PC-9 (cell line): ENCODE results near the gene NRG3. TPM values are rescaled to one million over a fixed set of nuclear protein-coding genes. Genes with fewer than 3 reads are reported as not detected.

Source experiments
- BruUV-seq: library from RNA; stranded (reverse); fragments of 400-500 nt; replicated peaks from 2 replicates; lab custom pipeline; 2021; lab: Mats Ljungman, UMichigan
- CTCF ChIA-PET: fragments of 300-600 bp; sonication (Branson Sonifier 250); formaldehyde crosslinking; loops from one replicate; lab custom pipeline; 2022; ENCODE audit warnings: antibody characterized with exemption; lab: Charles Lee
- POLR2A ChIA-PET: fragments of 300-600 bp; sonication (Branson Sonifier 250); formaldehyde crosslinking; loops from one replicate; lab custom pipeline; 2022; ENCODE audit warnings: antibody characterized with exemption; ENCODE audit not compliant: unreplicated experiment; lab: Charles Lee
- DNase-seq, 2 experiments: peaks; one replicate each; pipeline versions ENCODE4 v3.0.0 to v3.0.0-alpha.2; 2015 to 2022; ENCODE audit warnings: mixed read lengths in 1 of 2
- H2AFZ ChIP-seq: fragments of 200-600 bp; sonication (generic); 2 replicates; pipeline ENCODE4 v1.8.1; 2017; ENCODE audit warnings: antibody characterized with exemption
- H3F3A ChIP-seq: fragments of 200-600 bp; sonication (generic); 2 replicates; pipeline ENCODE4 v1.8.1; 2017; ENCODE audit warnings: antibody characterized with exemption, mild to moderate bottlenecking, low read depth; ENCODE audit not compliant: insufficient read depth
- H3K27ac ChIP-seq: fragments of 200-600 bp; sonication (generic); 2 replicates; pipeline ENCODE4 v1.6.1; 2016; ENCODE audit warnings: mixed run types
- H3K27me3 ChIP-seq: fragments of 200-600 bp; sonication (generic); 2 replicates; pipeline ENCODE4 v1.6.1; 2016; ENCODE audit warnings: low read depth, mixed run types; ENCODE audit not compliant: insufficient read depth
- H3K36me3 ChIP-seq: fragments of 200-600 bp; sonication (generic); 2 replicates; pipeline ENCODE4 v1.6.1; 2016; ENCODE audit warnings: low read depth, mixed run types
- H3K4me1 ChIP-seq: fragments of 200-600 bp; sonication (generic); replicated peaks from 2 replicates; pipeline ENCODE4 v1.6.1; 2016; ENCODE audit warnings: mixed run types; ENCODE audit not compliant: insufficient read depth
- H3K4me2 ChIP-seq: fragments of 200-600 bp; sonication (generic); 2 replicates; pipeline ENCODE4 v1.6.1; 2017; ENCODE audit warnings: mixed run types
- H3K4me3 ChIP-seq: fragments of 200-600 bp; sonication (generic); 2 replicates; pipeline ENCODE4 v1.6.1; 2016; ENCODE audit warnings: mixed run types
- H3K79me2 ChIP-seq: fragments of 200-600 bp; sonication (generic); 2 replicates; pipeline ENCODE4 v1.6.1; 2017; ENCODE audit warnings: low read depth, mixed run types
- H3K9me2 ChIP-seq: fragments of 200-600 bp; sonication (generic); 2 replicates; pipeline ENCODE4 v1.8.1; 2017; ENCODE audit warnings: mild to moderate bottlenecking; ENCODE audit not compliant: insufficient read depth
- H3K9me3 ChIP-seq: fragments of 200-600 bp; sonication (generic); 2 replicates; pipeline ENCODE4 v1.8.1; 2016; ENCODE audit warnings: low read depth; ENCODE audit not compliant: insufficient read depth
- H4K20me1 ChIP-seq: fragments of 200-600 bp; sonication (generic); 2 replicates; pipeline ENCODE4 v1.8.1; 2017; ENCODE audit not compliant: insufficient read depth
- EZH2 ChIP-seq: fragments of 200-600 bp; sonication (generic); IDR thresholded peaks from 2 replicates; pipeline ENCODE4 v1.8.0; 2017; ENCODE audit warnings: antibody characterized with exemption, low read depth
- intact Hi-C: fragments of 100-400 bp; cut with micrococcal nuclease; formaldehyde crosslinking; loops from one replicate; pipeline ENCODE4 v1.10.0; 2022; ENCODE audit not compliant: unreplicated experiment
- total RNA-seq: library from RNA; stranded (reverse); gene quantifications from 2 replicates; pipeline ENCODE4 v1.2.3, GENCODE V29; 2021
- TF ChIP-seq, protein P1 (sequence below): fragments of 200-600 bp; sonication (generic); conservative IDR thresholded peaks from 2 replicates; pipeline ENCODE4 v1.6.1; 2017; ENCODE audit warnings: mixed run types, antibody characterized with exemption, mild to moderate bottlenecking, moderate library complexity

NRG3 gene
- total RNA-seq, 1 experiment from 2014 or later, result not detected

DNA sequence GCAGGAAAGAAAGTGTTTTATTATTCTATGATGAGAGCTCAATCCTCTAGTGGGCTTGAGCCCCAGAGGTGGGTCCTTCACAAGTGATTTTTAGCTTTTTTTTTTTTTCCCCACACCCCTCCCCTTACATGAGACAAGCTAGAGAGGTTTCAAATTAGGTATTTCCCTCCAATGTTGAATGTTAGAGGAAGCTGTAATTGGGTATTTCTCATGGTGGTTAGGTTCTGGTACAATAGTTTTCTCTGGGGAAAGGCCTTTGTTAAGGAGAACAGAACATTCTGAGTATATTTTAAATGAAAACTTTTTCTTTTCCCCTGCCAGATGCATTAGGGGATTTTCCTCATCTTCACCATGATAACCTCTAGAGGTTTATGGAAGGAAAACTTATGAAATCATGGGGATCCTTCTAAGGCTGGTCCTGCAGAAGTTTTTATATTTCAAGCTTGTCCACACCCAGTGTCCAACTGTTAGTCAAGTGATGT, 1039.7 kb downstream of the NRG3 start:
- DNase-seq, result no peak
- ChIA-PET POLR2A (no interaction called here), CTCF (no interaction called here)
- Histone ChIP-seq H3K9me2 (no peaks in the 10 kb centered on the region; the same call in 1 of the 2 replicates), H3K79me2 (no peaks in the 10 kb centered on the region), H3K27ac (no peak overlapping the region), H2AFZ (no peak overlapping the region), H3K27me3 (no peaks in the 10 kb centered on the region), H4K20me1 (no peaks in the 10 kb centered on the region), H3K4me3 (no peak overlapping the region), H3K36me3 (no peaks in the 10 kb centered on the region), H3K9me3 (no peaks in the 10 kb centered on the region), H3K4me2 (no peak overlapping the region), H3K4me1 (no peaks in the 10 kb centered on the region), H3F3A (no peaks in the 10 kb centered on the region)
- no TSS peak for BruUV-seq
- intact Hi-C loops, result no loop called here
- TF ChIP-seq, protein P1, sequence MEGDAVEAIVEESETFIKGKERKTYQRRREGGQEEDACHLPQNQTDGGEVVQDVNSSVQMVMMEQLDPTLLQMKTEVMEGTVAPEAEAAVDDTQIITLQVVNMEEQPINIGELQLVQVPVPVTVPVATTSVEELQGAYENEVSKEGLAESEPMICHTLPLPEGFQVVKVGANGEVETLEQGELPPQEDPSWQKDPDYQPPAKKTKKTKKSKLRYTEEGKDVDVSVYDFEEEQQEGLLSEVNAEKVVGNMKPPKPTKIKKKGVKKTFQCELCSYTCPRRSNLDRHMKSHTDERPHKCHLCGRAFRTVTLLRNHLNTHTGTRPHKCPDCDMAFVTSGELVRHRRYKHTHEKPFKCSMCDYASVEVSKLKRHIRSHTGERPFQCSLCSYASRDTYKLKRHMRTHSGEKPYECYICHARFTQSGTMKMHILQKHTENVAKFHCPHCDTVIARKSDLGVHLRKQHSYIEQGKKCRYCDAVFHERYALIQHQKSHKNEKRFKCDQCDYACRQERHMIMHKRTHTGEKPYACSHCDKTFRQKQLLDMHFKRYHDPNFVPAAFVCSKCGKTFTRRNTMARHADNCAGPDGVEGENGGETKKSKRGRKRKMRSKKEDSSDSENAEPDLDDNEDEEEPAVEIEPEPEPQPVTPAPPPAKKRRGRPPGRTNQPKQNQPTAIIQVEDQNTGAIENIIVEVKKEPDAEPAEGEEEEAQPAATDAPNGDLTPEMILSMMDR, result no peak
- TF ChIP-seq EZH2, result no peak

DNA sequence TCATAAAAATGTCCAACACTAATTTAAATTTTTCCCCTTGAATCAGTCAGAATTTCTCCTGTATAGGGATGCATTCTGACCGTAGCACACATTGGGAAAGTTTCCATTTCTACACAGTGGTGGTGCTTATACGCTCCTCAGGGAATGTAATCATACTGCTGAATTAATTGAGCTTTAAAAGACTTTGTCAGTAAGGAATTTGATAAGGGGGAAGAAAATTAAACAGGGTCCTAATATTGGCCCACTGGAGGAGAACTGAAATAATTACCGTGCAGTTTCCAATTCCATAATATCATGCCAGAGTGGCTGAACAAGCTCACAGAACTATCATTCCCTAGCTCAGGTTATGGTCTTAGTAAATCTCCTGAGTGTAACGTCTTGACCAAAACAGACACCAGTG, 1041.9 kb downstream of the NRG3 start:
- intact Hi-C loops, result no loop called here
- POLR2A ChIA-PET, result no interaction called here
- CTCF ChIA-PET, result no interaction called here
- Histone ChIP-seq H3K27ac (no peak overlapping the region), H2AFZ (no peak overlapping the region), H3K4me3 (no peak overlapping the region), H3K4me2 (no peak overlapping the region), H3K36me3 (no peaks in the 10 kb centered on the region), H4K20me1 (no peaks in the 10 kb centered on the region), H3K4me1 (no peaks in the 10 kb centered on the region), H3F3A (no peaks in the 10 kb centered on the region), H3K79me2 (no peaks in the 10 kb centered on the region), H3K9me3 (no peaks in the 10 kb centered on the region), H3K9me2 (no peaks in the 10 kb centered on the region), H3K27me3 (no peaks in the 10 kb centered on the region)
- TF ChIP-seq EZH2, result no peak
- TF ChIP-seq, protein P1, result no peak
- no peak for DNase-seq
- no TSS peak for BruUV-seq

DNA sequence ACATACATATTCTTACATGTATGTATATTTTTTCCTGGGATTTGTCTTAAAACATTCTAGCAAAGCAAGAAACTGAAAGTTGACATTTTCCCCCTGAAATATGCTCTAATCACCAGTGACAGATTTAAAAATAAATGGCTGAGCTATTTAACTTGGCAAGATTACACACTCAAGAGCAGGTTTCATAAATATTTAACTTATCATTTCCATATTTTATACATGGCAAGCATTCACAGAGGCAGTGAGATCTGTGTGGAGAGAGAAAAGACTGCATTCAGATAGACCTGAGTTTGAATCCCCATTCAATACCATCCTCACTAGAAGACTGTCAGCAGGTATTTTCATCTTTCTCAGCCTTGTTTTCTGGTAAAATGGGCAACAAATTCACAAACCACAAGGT, 1043.0 kb downstream of the NRG3 start:
- H3K4me3 ChIP-seq, result no peak overlapping the region
- H3K27me3 ChIP-seq, result no peaks in the 10 kb centered on the region
- no peaks in the 10 kb centered on the region for H3F3A ChIP-seq
- ChIA-PET CTCF (no interaction called here), POLR2A (no interaction called here)
- no peak for TF ChIP-seq EZH2
- TF ChIP-seq, protein P1, result no peak
- no peaks in the 10 kb centered on the region for H3K36me3 ChIP-seq
- no peak for DNase-seq
- H3K4me2 ChIP-seq, result no peak overlapping the region
- no peaks in the 10 kb centered on the region for H3K79me2 ChIP-seq
- intact Hi-C loops, result no loop called here
- H3K4me1 ChIP-seq, result no peaks in the 10 kb centered on the region
- H3K9me2 ChIP-seq, result no peaks in the 10 kb centered on the region
- BruUV-seq, result no TSS peak
- H3K9me3 ChIP-seq, result no peaks in the 10 kb centered on the region
- no peaks in the 10 kb centered on the region for H4K20me1 ChIP-seq
- no peak overlapping the region for H2AFZ ChIP-seq
- H3K27ac ChIP-seq, result no peak overlapping the region
